ENCODE measurements around the gene ASPSCR1.

Gene ASPSCR1

GRCh38 chr17:81931189-81931556 lies 46.3 kb upstream of the ASPSCR1 start:
- no peak overlapping the region for H3K4me3 ChIP-seq (ENCODE audit: control insufficient read depth, low read depth, low read length)
- no peak for TF ChIP-seq CTCF (conservative IDR thresholded peaks at IDR 0.05; ENCODE audit: control insufficient read depth, insufficient read depth, low read depth, low read length)
- DNase-seq (ENCODE audit: low read depth): no peak

- no peak overlapping the region for H3K4me3 ChIP-seq (ENCODE audit: control insufficient read depth, low read depth, low read length)
- TF ChIP-seq CTCF (conservative IDR thresholded peaks at IDR 0.05; ENCODE audit: control insufficient read depth, insufficient read depth, low read depth, low read length): no peak
- DNase-seq (ENCODE audit: low read depth): no peak
Measured at GRCh38 chr17:81931557-81932332, 45.7 kb upstream of the ASPSCR1 start.

GRCh38 chr17:81932333-81932983 lies 45.0 kb upstream of the ASPSCR1 start:
- no peak for TF ChIP-seq CTCF (conservative IDR thresholded peaks at IDR 0.05; ENCODE audit: control insufficient read depth, insufficient read depth, low read depth, low read length)
- no peak overlapping the region for H3K4me3 ChIP-seq (ENCODE audit: control insufficient read depth, low read depth, low read length)

GRCh38 chr17:81933178-81933699 lies 44.2 kb upstream of the ASPSCR1 start:
- no peak overlapping the region for H3K4me3 ChIP-seq (ENCODE audit: control insufficient read depth, low read depth, low read length)
- TF ChIP-seq CTCF (conservative IDR thresholded peaks at IDR 0.05; ENCODE audit: control insufficient read depth, insufficient read depth, low read depth, low read length): no peak
- no peak for DNase-seq (ENCODE audit: low read depth)

More at GRCh38 chr17:81932333-81932983, 45.0 kb upstream of the ASPSCR1 start:
- DNase-seq (ENCODE audit: low read depth): no peak

- no peak overlapping the region for H3K4me3 ChIP-seq (ENCODE audit: control insufficient read depth, low read depth, low read length)
- no peak for DNase-seq (ENCODE audit: low read depth)
- no peak for TF ChIP-seq CTCF (conservative IDR thresholded peaks at IDR 0.05; ENCODE audit: control insufficient read depth, insufficient read depth, low read depth, low read length)
Measured at GRCh38 chr17:81934098-81934757, 43.2 kb upstream of the ASPSCR1 start.

GRCh38 chr17:81934850-81935708 lies 42.4 kb upstream of the ASPSCR1 start:
- no peak for TF ChIP-seq CTCF (conservative IDR thresholded peaks at IDR 0.05; ENCODE audit: control insufficient read depth, insufficient read depth, low read depth, low read length)
- no peak overlapping the region for H3K4me3 ChIP-seq (ENCODE audit: control insufficient read depth, low read depth, low read length)
- no peak for DNase-seq (ENCODE audit: low read depth)
